AG04450 (cell line): ENCODE measurements around the gene RTN4RL2. TPM values are rescaled to one million over a fixed set of nuclear protein-coding genes. Genes with fewer than 3 reads are reported as not detected.

Experiments
- CTCF ChIA-PET: fragments of 300-600, 350-600 bp; formaldehyde crosslinking; extraction: SDS; loops from one replicate; lab custom pipeline; 2022; ENCODE audit warnings: antibody characterized with exemption, inconsistent platforms; lab: Charles Lee
- POLR2A ChIA-PET: fragments of 350-600 bp; formaldehyde crosslinking; extraction: SDS; loops from one replicate; lab custom pipeline; 2021; ENCODE audit warnings: antibody characterized with exemption, inconsistent platforms; lab: Yijun Ruan, JAX
- DNase-seq: peaks from one replicate; pipeline ENCODE4 v3.0.0-alpha.2; 2011; ENCODE audit warnings: low read depth, low spot score
- H3K27ac ChIP-seq: one replicate; pipeline ENCODE4 v1.5.1; 2012; ENCODE audit warnings: low read depth, low read length, control low read depth
- H3K27me3 ChIP-seq: one replicate; pipeline ENCODE4 v1.6.0; 2012; ENCODE audit warnings: low read length; ENCODE audit not compliant: control insufficient read depth, insufficient read depth
- H3K4me3 ChIP-seq: 2 replicates; pipeline ENCODE4 v1.5.1; 2011; ENCODE audit warnings: mild to moderate bottlenecking, low read depth, low read length, control low read depth
- H3K9me3 ChIP-seq: 2 replicates; pipeline ENCODE4 v1.5.1; 2012; ENCODE audit warnings: low read length; ENCODE audit not compliant: control insufficient read depth, insufficient read depth
- polyA plus RNA-seq: library from polyadenylated mRNA; depleted of rRNA; stranded (reverse); fragments of >200 nt; gene quantifications from 2 replicates; pipeline ENCODE4 v1.2.3, GENCODE V29; 2011
- TF ChIP-seq, protein P1 (sequence below): IDR thresholded peaks from 2 replicates; pipeline ENCODE4 v1.5.1; 2011; ENCODE audit warnings: low read depth, low read length, control low read depth, inconsistent platforms

The RTN4RL2 gene
- polyA plus RNA-seq, 1 experiment = 0.11 TPM

DNA sequence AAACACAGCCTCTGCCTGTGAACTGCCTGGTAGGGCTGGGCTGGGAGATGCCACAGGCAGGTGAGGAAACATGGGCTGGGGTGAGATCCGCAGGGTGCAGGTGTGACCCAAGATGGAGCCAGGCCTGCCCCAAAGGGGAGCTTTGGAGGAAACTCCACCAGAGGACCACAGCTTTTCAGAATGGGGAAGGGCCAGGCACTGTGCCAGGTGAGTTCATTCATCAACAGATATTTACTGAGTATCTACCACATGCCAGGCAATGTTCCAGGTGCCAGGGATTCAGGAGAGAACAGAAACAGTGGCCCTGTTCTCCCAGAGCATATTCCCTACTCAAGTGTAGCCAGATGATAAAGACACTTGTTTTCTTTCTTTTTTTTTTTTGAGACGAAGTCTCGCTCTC, 11.2 kb downstream of the RTN4RL2 start:
- ChIA-PET POLR2A (no interaction called here), CTCF (interaction anchor here (1.4 to 4.6 kb wide), 2 partner anchors 11 to 14 kb away, joined by 5 to 57 read pairs; partner anchors contain the start of gene RTN4RL2)
- TF ChIP-seq, protein P1, sequence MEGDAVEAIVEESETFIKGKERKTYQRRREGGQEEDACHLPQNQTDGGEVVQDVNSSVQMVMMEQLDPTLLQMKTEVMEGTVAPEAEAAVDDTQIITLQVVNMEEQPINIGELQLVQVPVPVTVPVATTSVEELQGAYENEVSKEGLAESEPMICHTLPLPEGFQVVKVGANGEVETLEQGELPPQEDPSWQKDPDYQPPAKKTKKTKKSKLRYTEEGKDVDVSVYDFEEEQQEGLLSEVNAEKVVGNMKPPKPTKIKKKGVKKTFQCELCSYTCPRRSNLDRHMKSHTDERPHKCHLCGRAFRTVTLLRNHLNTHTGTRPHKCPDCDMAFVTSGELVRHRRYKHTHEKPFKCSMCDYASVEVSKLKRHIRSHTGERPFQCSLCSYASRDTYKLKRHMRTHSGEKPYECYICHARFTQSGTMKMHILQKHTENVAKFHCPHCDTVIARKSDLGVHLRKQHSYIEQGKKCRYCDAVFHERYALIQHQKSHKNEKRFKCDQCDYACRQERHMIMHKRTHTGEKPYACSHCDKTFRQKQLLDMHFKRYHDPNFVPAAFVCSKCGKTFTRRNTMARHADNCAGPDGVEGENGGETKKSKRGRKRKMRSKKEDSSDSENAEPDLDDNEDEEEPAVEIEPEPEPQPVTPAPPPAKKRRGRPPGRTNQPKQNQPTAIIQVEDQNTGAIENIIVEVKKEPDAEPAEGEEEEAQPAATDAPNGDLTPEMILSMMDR = no peak

GRCh38 chr11:57473285-57473841, 13.0 kb downstream of the RTN4RL2 start:
- peaks cover 16% of the 10 kb centered on the region for H3K27me3 ChIP-seq
- ChIA-PET CTCF (interaction anchor here (0.6 to 4.6 kb wide), 9 partner anchors 10 to 1095 kb away, joined by 3 to 57 read pairs (median 5); partner anchors contain the start of gene SLC43A1), POLR2A (interaction anchor here (1.6 kb wide), 1 partner anchor 168 kb away, joined by 4 read pairs; no protein-coding TSS in a partner anchor)
- no peak overlapping the region for H3K4me3 ChIP-seq
- TF ChIP-seq, protein P1 = no peak
- DNase-seq = no peak
- no peaks in the 10 kb centered on the region; the same call in 1 of the 2 replicates for H3K9me3 ChIP-seq
- H3K27ac ChIP-seq = no peak overlapping the region

More for the DNA sequence above, 11.2 kb downstream of the RTN4RL2 start:
- DNase-seq = no peak
- Histone ChIP-seq H3K4me3 (no peak overlapping the region), H3K27ac (no peak overlapping the region), H3K27me3 (peaks cover 7% of the 10 kb centered on the region), H3K9me3 (no peaks in the 10 kb centered on the region)

DNA sequence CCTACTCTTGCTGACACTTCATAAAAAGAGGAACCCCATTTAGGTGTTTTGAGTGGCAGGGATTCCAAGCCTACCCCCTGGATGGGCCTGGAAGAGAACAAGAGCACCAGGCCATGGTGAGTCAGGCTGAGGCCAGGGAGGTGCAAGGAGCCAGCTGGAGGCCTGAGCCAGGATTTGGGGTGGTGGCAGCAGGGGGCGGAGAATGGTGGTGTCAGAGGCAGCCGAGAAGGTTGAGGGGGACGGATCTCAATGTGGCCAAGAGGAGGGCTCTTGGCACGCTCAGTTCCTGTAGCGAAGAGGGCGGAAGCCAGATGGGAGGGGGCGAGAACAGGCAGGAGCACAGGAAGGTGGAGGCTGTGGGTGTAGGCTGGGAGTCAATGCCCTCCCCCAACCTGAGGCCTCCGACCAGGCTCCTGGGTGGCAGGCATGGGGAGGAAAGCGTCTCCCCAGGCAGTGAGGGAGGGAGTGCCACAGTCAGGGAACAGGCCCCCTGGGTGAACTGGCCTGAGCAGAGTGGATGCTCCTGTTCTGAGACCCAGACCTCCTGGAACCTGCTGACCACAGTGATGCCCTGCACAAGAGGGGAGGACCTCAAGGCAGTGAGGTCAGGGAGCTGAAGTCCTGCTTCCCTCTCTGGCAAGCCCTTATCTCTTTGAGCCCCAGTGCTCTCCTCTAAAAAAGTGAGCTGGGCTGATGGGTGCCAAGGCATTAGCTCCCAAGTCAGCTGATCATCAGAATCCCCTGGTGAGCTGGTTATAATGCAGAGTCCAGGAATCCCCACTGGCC, 13.9 kb downstream of the RTN4RL2 start:
- ChIA-PET POLR2A (interaction anchor here (0.6 to 1.1 kb wide), 2 partner anchors 9 to 49 kb away, joined by 4 to 6 read pairs; no protein-coding TSS in a partner anchor), CTCF (interaction anchor here (0.6 to 4.6 kb wide), 8 partner anchors 9 to 53 kb away, joined by 3 to 57 read pairs (median 7); partner anchors contain the start of gene RTN4RL2)
- DNase-seq = no peak
- TF ChIP-seq, protein P1 = no peak
- Histone ChIP-seq H3K27ac (no peak overlapping the region), H3K4me3 (no peak overlapping the region), H3K27me3 (peaks cover 16% of the 10 kb centered on the region), H3K9me3 (no peaks in the 10 kb centered on the region; the same call in 1 of the 2 replicates)

GRCh38 chr11:57474803-57475115, 14.4 kb downstream of the RTN4RL2 start:
- no peaks in the 10 kb centered on the region; the same call in 1 of the 2 replicates for H3K9me3 ChIP-seq
- peaks cover 16% of the 10 kb centered on the region for H3K27me3 ChIP-seq
- no peak overlapping the region for H3K27ac ChIP-seq
- H3K4me3 ChIP-seq = no peak overlapping the region
- POLR2A ChIA-PET = interaction anchor here (0.6 to 1.1 kb wide), 3 partner anchors 9 to 50 kb away, joined by 4 to 6 read pairs (median 4); no protein-coding TSS in a partner anchor
- TF ChIP-seq, protein P1 = no peak
- DNase-seq = no peak
- CTCF ChIA-PET = interaction anchor here (1.0 to 4.6 kb wide), 5 partner anchors 9 to 52 kb away, joined by 3 to 57 read pairs (median 15); partner anchors contain the start of gene RTN4RL2
